Neural progenitor cell (in vitro differentiated cells): ENCODE results near the gene TSHZ2.

ENCODE experiments used
- EZH2phosphoT487 ChIP-seq: fragments of 200-600 bp; sonication (generic); IDR thresholded peaks from 2 replicates; pipeline ENCODE4 v1.6.1; 2017; ENCODE audit warnings: antibody characterized with exemption
- TF ChIP-seq, protein P1 (sequence below): fragments of 200-600 bp; sonication (generic); IDR thresholded peaks from 2 replicates; pipeline ENCODE4 v1.5.1; 2017; ENCODE audit warnings: antibody characterized with exemption, mild to moderate bottlenecking

DNA sequence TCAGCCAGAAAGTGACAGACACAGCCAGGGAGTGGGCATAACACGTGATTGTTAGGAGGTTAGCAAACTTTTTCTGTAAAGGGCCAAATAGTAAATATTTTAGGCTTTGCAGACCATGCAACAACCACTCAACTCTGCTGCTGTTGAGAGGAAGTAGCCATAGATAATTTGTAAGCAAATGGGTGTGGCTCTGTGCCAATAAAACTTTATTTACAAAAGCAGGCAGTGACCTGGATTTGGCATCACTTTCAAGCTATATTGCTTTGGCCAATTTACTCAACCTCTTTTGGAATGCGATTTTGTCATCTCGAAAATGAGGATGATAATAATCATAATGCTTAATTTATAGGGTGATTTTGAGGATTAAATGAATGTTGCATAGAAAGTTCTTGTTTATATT, 152.6 kb downstream of the TSHZ2 start:
- TF ChIP-seq, protein P1, sequence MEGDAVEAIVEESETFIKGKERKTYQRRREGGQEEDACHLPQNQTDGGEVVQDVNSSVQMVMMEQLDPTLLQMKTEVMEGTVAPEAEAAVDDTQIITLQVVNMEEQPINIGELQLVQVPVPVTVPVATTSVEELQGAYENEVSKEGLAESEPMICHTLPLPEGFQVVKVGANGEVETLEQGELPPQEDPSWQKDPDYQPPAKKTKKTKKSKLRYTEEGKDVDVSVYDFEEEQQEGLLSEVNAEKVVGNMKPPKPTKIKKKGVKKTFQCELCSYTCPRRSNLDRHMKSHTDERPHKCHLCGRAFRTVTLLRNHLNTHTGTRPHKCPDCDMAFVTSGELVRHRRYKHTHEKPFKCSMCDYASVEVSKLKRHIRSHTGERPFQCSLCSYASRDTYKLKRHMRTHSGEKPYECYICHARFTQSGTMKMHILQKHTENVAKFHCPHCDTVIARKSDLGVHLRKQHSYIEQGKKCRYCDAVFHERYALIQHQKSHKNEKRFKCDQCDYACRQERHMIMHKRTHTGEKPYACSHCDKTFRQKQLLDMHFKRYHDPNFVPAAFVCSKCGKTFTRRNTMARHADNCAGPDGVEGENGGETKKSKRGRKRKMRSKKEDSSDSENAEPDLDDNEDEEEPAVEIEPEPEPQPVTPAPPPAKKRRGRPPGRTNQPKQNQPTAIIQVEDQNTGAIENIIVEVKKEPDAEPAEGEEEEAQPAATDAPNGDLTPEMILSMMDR, result no peak
- TF ChIP-seq EZH2phosphoT487, result no peak
